WTC11 (cell line): ENCODE measurements around the gene STAB1. TPM values are rescaled to one million over a fixed set of nuclear protein-coding genes. Genes with fewer than 3 reads are reported as not detected.

ENCODE experiments used
- ATAC-seq: fragments of 200-7000 bp; cut with Tn5 transposase; 2 replicates; pipeline ENCODE4 v1.10.0; 2021; ENCODE audit warnings: mild to moderate bottlenecking, moderate library complexity
- CTCF ChIA-PET: fragments of 300-600 bp; sonication (Branson Sonifier 250); formaldehyde crosslinking; loops from one replicate; lab custom pipeline; 2021; ENCODE audit warnings: antibody characterized with exemption; lab: Charles Lee
- POLR2A ChIA-PET: fragments of 350-600 bp; sonication (Branson Sonifier 250); formaldehyde crosslinking; loops from one replicate; lab custom pipeline; 2021; ENCODE audit warnings: antibody characterized with exemption; lab: Charles Lee
- DNase-seq: peaks from one replicate; pipeline ENCODE4 v3.0.0; 2021; ENCODE audit warnings: low spot score
- H3K27ac Mint-ChIP-seq: 2 replicates; pipeline ENCODE4 v1.8.0; 2021; ENCODE audit warnings: mixed read lengths
- H3K27me3 Mint-ChIP-seq: 2 replicates; pipeline ENCODE4 v1.8.0; 2021; ENCODE audit warnings: low read depth, mild to moderate bottlenecking, moderate library complexity, mixed read lengths
- H3K36me3 Mint-ChIP-seq: 2 replicates; pipeline ENCODE4 v1.8.0; 2021; ENCODE audit warnings: mixed read lengths
- H3K4me1 Mint-ChIP-seq: 2 replicates; pipeline ENCODE4 v1.8.0; 2022; ENCODE audit warnings: mixed read lengths
- H3K4me3 Mint-ChIP-seq: 2 replicates; pipeline ENCODE4 v1.8.0; 2021; ENCODE audit warnings: mild to moderate bottlenecking, moderate library complexity, mixed read lengths
- H3K9me3 Mint-ChIP-seq: 2 replicates; pipeline ENCODE4 v1.8.0; 2021; ENCODE audit warnings: mixed read lengths
- IRF2 ChIP-seq: sonication (generic); formaldehyde crosslinking; IDR thresholded peaks from 2 replicates; pipeline ENCODE4 v1.8.0; 2022; ENCODE audit warnings: low read depth, missing genetic modification reagents, borderline replicate concordance
- JAZF1 ChIP-seq: fragments of 250-450 bp; sonication (Bioruptor Pico); IDR thresholded peaks from 2 replicates; pipeline ENCODE4 v1.9.0; 2021; ENCODE audit warnings: moderate library complexity, mild to moderate bottlenecking, inconsistent platforms
- KAT7 ChIP-seq: sonication (generic); formaldehyde crosslinking; IDR thresholded peaks from 2 replicates; pipeline ENCODE4 v1.8.1; 2023; ENCODE audit warnings: missing genetic modification reagents, mild to moderate bottlenecking, borderline replicate concordance
- NFE2L1 ChIP-seq: sonication (generic); formaldehyde crosslinking; IDR thresholded peaks from 2 replicates; pipeline ENCODE4 v1.8.1; 2023; ENCODE audit warnings: missing genetic modification reagents
- NR2C2 ChIP-seq: sonication (generic); formaldehyde crosslinking; IDR thresholded peaks from 2 replicates; pipeline ENCODE4 v1.8.0; 2022; ENCODE audit warnings: mild to moderate bottlenecking, missing genetic modification reagents
- PREB ChIP-seq: sonication (generic); formaldehyde crosslinking; IDR thresholded peaks from 2 replicates; pipeline ENCODE4 v1.8.1; 2022; ENCODE audit warnings: mild to moderate bottlenecking, missing genetic modification reagents, moderate library complexity, borderline replicate concordance
- STAT6 ChIP-seq: sonication (generic); formaldehyde crosslinking; conservative IDR thresholded peaks from 2 replicates; pipeline ENCODE4 v1.8.1; 2023; ENCODE audit warnings: mild to moderate bottlenecking, low read depth, missing genetic modification reagents, moderate library complexity
- TCF7 ChIP-seq: sonication (generic); formaldehyde crosslinking; IDR thresholded peaks from 2 replicates; pipeline ENCODE4 v1.8.0; 2022; ENCODE audit warnings: mild to moderate bottlenecking, low read depth, missing genetic modification reagents, moderate library complexity
- TEAD1 ChIP-seq: sonication (generic); formaldehyde crosslinking; IDR thresholded peaks from 2 replicates; pipeline ENCODE4 v1.8.0; 2022; ENCODE audit warnings: mild to moderate bottlenecking, missing genetic modification reagents
- USF2 ChIP-seq: sonication (generic); formaldehyde crosslinking; IDR thresholded peaks from 2 replicates; pipeline ENCODE4 v1.8.1; 2023; ENCODE audit warnings: mild to moderate bottlenecking, missing genetic modification reagents, moderate library complexity
- ZNF232 ChIP-seq: sonication (generic); formaldehyde crosslinking; IDR thresholded peaks from 2 replicates; pipeline ENCODE4 v1.8.0; 2022; ENCODE audit warnings: mild to moderate bottlenecking, missing genetic modification reagents
- ZNF317 ChIP-seq: sonication (generic); formaldehyde crosslinking; IDR thresholded peaks from 2 replicates; pipeline ENCODE4 v1.8.1; 2023; ENCODE audit warnings: low read depth, mild to moderate bottlenecking, moderate library complexity, missing genetic modification reagents, borderline replicate concordance
- ZNF396 ChIP-seq: fragments of 250-450 bp; sonication (Bioruptor Pico); IDR thresholded peaks from 2 replicates; pipeline ENCODE4 v1.8.0; 2021; ENCODE audit warnings: mild to moderate bottlenecking, moderate library complexity, borderline replicate concordance
- ZNF423 ChIP-seq: fragments of 250-450 bp; sonication (Bioruptor Pico); IDR thresholded peaks from 2 replicates; pipeline ENCODE4 v2.1.2; 2022; ENCODE audit warnings: mild to moderate bottlenecking, moderate library complexity
- ZNF425 ChIP-seq: fragments of 250-450 bp; sonication (Bioruptor Pico); conservative IDR thresholded peaks from 2 replicates; pipeline ENCODE4 v1.9.0; 2021; ENCODE audit warnings: mild to moderate bottlenecking
- ZNF512 ChIP-seq: sonication (generic); formaldehyde crosslinking; IDR thresholded peaks from 2 replicates; pipeline ENCODE4 v1.8.1; 2022; ENCODE audit warnings: missing genetic modification reagents, borderline replicate concordance
- ZNF532 ChIP-seq: fragments of 250-450 bp; sonication (Bioruptor Pico); IDR thresholded peaks from 2 replicates; pipeline ENCODE4 v1.9.0; 2021; ENCODE audit warnings: mild to moderate bottlenecking, borderline replicate concordance
- total RNA-seq: library from RNA; stranded (reverse); gene quantifications from 3 replicates; pipeline ENCODE4 v1.2.3, GENCODE V29; 2021

The STAB1 gene
- total RNA-seq, 1 experiment from 2014 or later: 1.9 TPM

GRCh38 chr3:52454250-52454937, 40.7 kb upstream of the STAB1 start:
- H3K9me3 Mint-ChIP-seq: no peaks in the 10 kb centered on the region
- H3K27ac Mint-ChIP-seq: peak overlapping the region; percentile 90; the same call in 1 of the 2 replicates
- DNase-seq (no peak), ATAC-seq (no peak)
- peaks cover 23% of the 10 kb centered on the region for H3K36me3 Mint-ChIP-seq
- ChIA-PET CTCF (interaction anchor here (0.9 to 3.8 kb wide), 5 partner anchors 28 to 220 kb away, joined by 3 to 20 read pairs (median 4); no protein-coding TSS in a partner anchor), POLR2A (interaction anchor here (0.6 to 1.0 kb wide), 2 partner anchors 23 to 50 kb away, joined by 4 to 9 read pairs; no protein-coding TSS in a partner anchor)
- no peak for TF ChIP-seq USF2 (CRISPR knock-in tag)
- no peak for TF ChIP-seq ZNF512 (CRISPR knock-in tag)
- no peak for TF ChIP-seq NR2C2 (CRISPR knock-in tag)
- H3K4me3 Mint-ChIP-seq: peak overlapping the region; percentile 98
- H3K4me1 Mint-ChIP-seq: peaks cover 32% of the 10 kb centered on the region
- H3K27me3 Mint-ChIP-seq: no peaks in the 10 kb centered on the region; the same call in 1 of the 2 replicates

- H3K27ac Mint-ChIP-seq: peak overlapping the region; percentile 90
- peaks cover 30% of the 10 kb centered on the region for H3K4me1 Mint-ChIP-seq
- H3K36me3 Mint-ChIP-seq: peaks cover 26% of the 10 kb centered on the region
- ChIA-PET POLR2A (no interaction called here), CTCF (interaction anchor here (1.0 to 1.2 kb wide), 2 partner anchors 27 to 66 kb away, joined by 3 to 6 read pairs; no protein-coding TSS in a partner anchor)
- peak overlapping the region; percentile 98 for H3K4me3 Mint-ChIP-seq
- TF ChIP-seq JAZF1 (no peak), NFE2L1 (no peak), ZNF396 (CRISPR knock-in tag) (no peak), NR2C2 (CRISPR knock-in tag) (no peak), ZNF532 (CRISPR knock-in tag) (0 out of 2 replicates have a peak, but pooled peaks have one; percentile 26), ZNF317 (CRISPR knock-in tag) (no peak), IRF2 (CRISPR knock-in tag) (no peak), PREB (CRISPR knock-in tag) (no peak), ZNF232 (CRISPR knock-in tag) (no peak), ZNF512 (CRISPR knock-in tag) (no peak), TCF7 (CRISPR knock-in tag) (no peak), STAT6 (CRISPR knock-in tag) (no peak), KAT7 (CRISPR knock-in tag) (no peak), ZNF423 (CRISPR knock-in tag) (no peak), ZNF425 (no peak), TEAD1 (CRISPR knock-in tag) (0 out of 2 replicates have a peak, but pooled peaks have one; percentile 18)
- no peaks in the 10 kb centered on the region; the same call in 1 of the 2 replicates for H3K27me3 Mint-ChIP-seq
- H3K9me3 Mint-ChIP-seq: no peaks in the 10 kb centered on the region
- DNase-seq (no peak), ATAC-seq (no peak)
Measured at GRCh38 chr3:52454938-52455282, 40.2 kb upstream of the STAB1 start.
